Measurements from ENCODE around the gene RAB34.
A peak's percentile ranks its signal among the peaks of the same experiment; 100 is the strongest.

RAB34 gene

DNA sequence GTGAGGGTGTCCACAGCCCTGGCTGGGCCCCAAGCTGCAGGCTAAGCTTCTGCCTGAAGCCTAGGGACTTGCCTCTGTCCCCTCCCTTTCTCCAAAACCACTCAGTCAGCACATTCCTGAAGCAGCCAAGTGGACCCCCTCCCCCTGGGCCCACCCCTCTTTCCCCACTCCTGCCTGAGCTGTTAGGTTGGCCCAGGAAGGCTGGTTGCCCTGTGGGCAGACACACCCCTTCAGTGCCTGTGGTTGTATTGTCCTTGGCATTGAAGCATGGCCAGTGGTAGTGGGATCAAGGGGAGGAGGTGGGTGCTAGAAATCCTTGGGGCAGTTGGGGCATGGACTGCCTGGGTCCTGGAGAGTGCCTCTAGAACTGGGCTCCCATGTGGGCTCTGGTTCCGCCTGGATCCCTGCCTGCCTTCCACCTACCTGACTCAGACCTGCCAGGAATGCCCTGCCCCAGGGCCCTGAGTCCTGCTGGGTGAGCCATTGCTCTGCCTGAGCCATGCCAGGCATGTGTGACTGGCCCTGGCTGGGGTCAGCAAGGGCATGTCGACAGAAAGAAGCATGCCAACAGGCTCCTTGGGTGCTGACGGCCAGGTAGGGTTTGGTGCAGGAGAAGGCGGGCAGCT, 28.2 kb upstream of the RAB34 start:
- H3K36me3 ChIP-seq (ENCODE audit: control insufficient read depth in 2 of 2, insufficient read depth in 2 of 2, low read length in 2 of 2): peaks cover 25 to 33% of the 10 kb centered on the region in 2 donors
- peaks cover 57 to 70% of the 10 kb centered on the region in 2 donors for H3K4me1 ChIP-seq (ENCODE audit: control insufficient read depth in 2 of 2, insufficient read depth in 2 of 2, low read length in 2 of 2)

DNA sequence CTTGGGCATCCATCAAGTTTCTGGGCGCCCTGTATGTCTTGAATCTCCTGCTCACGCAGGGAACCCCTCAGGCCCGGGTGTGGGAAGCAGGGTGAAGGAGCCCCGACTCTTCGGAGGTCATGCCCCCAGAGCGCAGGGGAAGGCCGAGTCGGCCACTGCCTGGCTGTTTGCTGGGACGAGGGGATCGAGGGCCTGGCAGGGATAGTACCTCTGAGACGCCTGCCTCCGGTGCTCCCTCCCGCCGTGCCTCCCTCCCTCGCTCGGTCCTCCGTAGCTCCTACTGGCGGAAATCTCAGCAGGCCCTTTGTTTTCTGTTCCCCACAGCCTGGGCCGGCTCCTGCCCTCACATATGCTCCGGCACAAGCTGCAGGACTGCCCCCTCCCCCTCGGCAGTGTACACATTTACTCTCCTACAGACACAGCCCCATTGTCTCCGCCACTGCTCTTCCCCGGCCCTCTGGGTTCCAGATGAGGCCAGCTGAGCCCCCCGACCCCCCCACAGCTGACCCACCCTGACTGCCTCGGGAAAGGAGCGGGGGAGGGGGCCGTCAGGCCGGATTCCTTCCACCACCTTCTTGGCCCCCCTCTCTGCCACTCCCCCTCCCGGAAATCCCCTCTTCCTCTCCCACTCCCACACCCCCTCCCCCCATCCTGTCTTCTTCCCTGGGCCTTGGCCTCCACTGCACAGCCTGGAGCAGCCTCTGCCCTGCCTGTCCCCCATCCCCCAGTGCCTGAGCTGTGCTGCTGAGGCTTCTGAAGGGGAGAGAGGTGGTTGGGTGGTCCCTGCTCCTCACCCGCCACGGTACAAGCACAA, 27.5 kb upstream of the RAB34 start:
- Histone ChIP-seq H3K36me3 (ENCODE audit: control insufficient read depth in 2 of 2, insufficient read depth in 2 of 2, low read length in 2 of 2) (peaks cover 21 to 26% of the 10 kb centered on the region in 2 donors), H3K9me3 (ENCODE audit: control insufficient read depth in 2 of 2, low read length in 2 of 2) (no peaks in the 10 kb centered on the region), H3K27ac (ENCODE audit: low read depth in 2 of 2, low read length in 2 of 2) (peak overlapping the region; percentile 97 to 98), H3K4me1 (ENCODE audit: control insufficient read depth in 2 of 2, insufficient read depth in 2 of 2, low read length in 2 of 2) (peaks cover 61 to 69% of the 10 kb centered on the region in 2 donors), H3K27me3 (ENCODE audit: control insufficient read depth in 2 of 2, insufficient read depth in 2 of 2, low read length in 2 of 2) (no peaks in the 10 kb centered on the region), H3K4me3 (ENCODE audit: low read length in 2 of 2) (peak overlapping the region; percentile 76 to 83), H3K9ac (ENCODE audit: low read depth in 1 of 2, low read length in 2 of 2) (peak overlapping the region; percentile 83 to 94)

More for the DNA sequence above, 28.2 kb upstream of the RAB34 start:
- H3K9ac ChIP-seq (ENCODE audit: low read depth in 1 of 2, low read length in 2 of 2): peak overlapping the region; percentile 83 to 94
- peak overlapping the region; percentile 76 to 83 for H3K4me3 ChIP-seq (ENCODE audit: low read length in 2 of 2)
- no peaks in the 10 kb centered on the region for H3K9me3 ChIP-seq (ENCODE audit: control insufficient read depth in 2 of 2, low read length in 2 of 2)
- H3K27me3 ChIP-seq (ENCODE audit: control insufficient read depth in 2 of 2, insufficient read depth in 2 of 2, low read length in 2 of 2): no peaks in the 10 kb centered on the region
- H3K27ac ChIP-seq (ENCODE audit: low read depth in 2 of 2, low read length in 2 of 2): peak overlapping the region; percentile 97 to 98

- H3K27ac ChIP-seq (ENCODE audit: low read depth in 2 of 2, low read length in 2 of 2): peak overlapping the region; percentile 97 to 98
- H3K9me3 ChIP-seq (ENCODE audit: control insufficient read depth in 2 of 2, low read length in 2 of 2): no peaks in the 10 kb centered on the region
- peak overlapping the region; percentile 83 to 94 for H3K9ac ChIP-seq (ENCODE audit: low read depth in 1 of 2, low read length in 2 of 2)
- H3K36me3 ChIP-seq (ENCODE audit: control insufficient read depth in 2 of 2, insufficient read depth in 2 of 2, low read length in 2 of 2): peaks cover 20 to 22% of the 10 kb centered on the region in 2 donors
- peaks cover 60 to 68% of the 10 kb centered on the region in 2 donors for H3K4me1 ChIP-seq (ENCODE audit: control insufficient read depth in 2 of 2, insufficient read depth in 2 of 2, low read length in 2 of 2)
- H3K4me3 ChIP-seq (ENCODE audit: low read length in 2 of 2): peak overlapping the region; percentile 76 to 83
- H3K27me3 ChIP-seq (ENCODE audit: control insufficient read depth in 2 of 2, insufficient read depth in 2 of 2, low read length in 2 of 2): no peaks in the 10 kb centered on the region
These were observed 26.7 kb upstream of the RAB34 start for GRCh38 chr17:28744104-28744971.

DNA sequence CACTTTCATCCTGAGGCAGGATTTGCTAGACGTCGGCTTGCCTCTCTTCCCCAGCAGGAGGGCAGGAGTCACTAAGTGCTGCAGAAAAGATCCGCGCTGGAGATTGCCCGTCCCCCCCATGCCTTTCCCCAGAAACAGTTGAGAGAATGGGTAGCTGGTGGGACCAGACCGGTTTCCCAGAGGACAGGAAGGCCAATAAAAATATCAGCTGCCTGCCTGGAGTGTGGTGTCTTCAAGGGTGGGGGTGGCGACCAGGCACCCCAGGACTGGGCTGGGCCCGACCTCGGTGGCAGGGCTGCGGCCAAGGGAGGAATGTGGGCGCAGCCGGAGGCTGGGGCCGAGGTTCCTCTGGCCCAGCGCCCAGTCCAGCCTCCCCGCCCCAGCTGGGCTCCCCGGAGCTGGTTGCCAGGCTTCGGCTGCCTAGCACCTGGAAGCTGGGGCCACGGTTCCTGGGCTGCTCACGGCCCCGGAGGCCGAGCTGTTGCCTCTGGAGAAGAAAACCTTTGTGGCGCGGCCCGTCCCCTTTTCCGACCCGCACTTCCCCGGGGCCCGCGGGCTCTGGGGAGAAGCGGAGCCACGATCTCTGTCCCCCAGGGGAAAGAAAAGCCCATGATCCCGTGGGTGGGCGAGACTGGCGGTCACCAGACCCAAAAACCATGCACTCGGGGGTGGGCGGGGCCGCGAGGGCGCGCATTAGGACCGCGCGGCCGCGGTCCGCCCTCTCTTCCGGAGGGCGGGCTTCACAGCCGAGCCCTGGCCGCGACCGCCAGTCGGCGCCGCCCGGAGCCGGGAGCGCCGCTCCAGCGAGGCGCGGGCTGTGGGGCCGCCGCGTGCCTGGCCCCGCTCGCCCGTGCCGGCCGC, 25.8 kb upstream of the RAB34 start, which contains the start of gene TRAF4:
Gene TRAF4, plus strand, starts transcription at position 769 of the 861 bp plus-strand sequence. CDS start 102 bp downstream, outside the sequence.
- Histone ChIP-seq H3K27me3 (ENCODE audit: control insufficient read depth in 2 of 2, insufficient read depth in 2 of 2, low read length in 2 of 2) (no peaks in the 10 kb centered on the region), H3K9ac (ENCODE audit: low read depth in 1 of 2, low read length in 2 of 2) (peak within 1 kb of the TSS; percentile 83 to 94), H3K4me3 (ENCODE audit: low read length in 2 of 2) (peak within 1 kb of the TSS; percentile 76 to 83), H3K27ac (ENCODE audit: low read depth in 2 of 2, low read length in 2 of 2) (peak within 1 kb of the TSS; percentile 97 to 98), H3K4me1 (ENCODE audit: control insufficient read depth in 2 of 2, insufficient read depth in 2 of 2, low read length in 2 of 2) (peaks cover 62% of the 10 kb centered on the region in 2 donors), H3K9me3 (ENCODE audit: control insufficient read depth in 2 of 2, low read length in 2 of 2) (no peaks in the 10 kb centered on the region), H3K36me3 (ENCODE audit: control insufficient read depth in 2 of 2, insufficient read depth in 2 of 2, low read length in 2 of 2) (peaks cover 11 to 14% of the 10 kb centered on the region in 2 donors)

DNA sequence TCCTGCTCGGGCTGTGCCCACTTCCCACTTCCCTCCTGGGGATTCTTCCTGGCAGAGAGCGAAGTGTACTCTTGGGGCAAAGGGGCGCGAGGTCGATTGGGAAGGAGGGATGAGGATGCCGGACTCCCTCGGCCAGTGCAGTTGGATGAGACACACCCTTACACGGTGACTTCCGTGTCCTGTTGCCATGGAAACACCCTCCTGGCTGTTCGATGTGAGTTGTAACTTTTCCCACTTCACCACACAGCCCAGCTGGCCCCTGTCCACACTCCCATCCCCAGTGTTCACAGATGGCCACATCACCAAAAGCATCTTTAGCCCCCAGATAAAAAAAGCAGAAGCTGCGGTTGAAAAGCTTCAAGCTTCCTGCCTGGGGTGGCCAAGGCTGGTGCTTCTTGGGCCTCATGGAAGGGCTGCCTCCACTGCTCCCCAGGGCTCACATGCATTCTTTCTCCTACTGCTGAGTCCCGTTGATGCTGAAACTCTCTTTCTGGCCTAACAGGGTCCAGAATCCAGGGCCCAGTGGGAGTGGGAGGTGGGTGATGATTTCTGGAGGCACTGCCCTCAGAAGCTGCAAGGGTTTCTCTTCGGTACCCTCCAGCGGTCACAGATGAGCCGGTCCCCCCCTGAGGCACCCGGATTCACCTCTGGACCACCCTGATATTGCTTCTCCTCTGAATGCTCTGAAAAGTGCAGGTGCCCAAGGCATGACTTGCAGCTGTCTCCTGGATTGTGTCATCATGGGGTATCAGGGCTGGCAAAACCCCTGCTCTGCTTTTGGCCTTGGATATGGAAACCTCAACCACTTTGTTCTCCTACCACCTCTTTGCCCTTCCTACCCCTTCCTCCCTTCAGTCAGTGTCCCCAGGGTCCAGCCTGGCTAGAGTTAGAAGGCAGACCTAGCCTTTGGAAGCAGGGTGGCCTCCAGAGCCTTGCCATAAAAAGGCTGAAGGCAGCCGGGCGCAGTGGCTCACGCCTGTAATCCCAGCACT, 24.0 kb upstream of the RAB34 start:
- Histone ChIP-seq H3K9ac (ENCODE audit: low read depth in 1 of 2, low read length in 2 of 2) (peak overlapping the region; percentile 9 to 47), H3K4me1 (ENCODE audit: control insufficient read depth in 2 of 2, insufficient read depth in 2 of 2, low read length in 2 of 2) (peaks cover 49% of the 10 kb centered on the region in 2 donors), H3K27ac (ENCODE audit: low read depth in 2 of 2, low read length in 2 of 2) (peak overlapping the region in 1 of 2 donors; percentile 32)

DNA sequence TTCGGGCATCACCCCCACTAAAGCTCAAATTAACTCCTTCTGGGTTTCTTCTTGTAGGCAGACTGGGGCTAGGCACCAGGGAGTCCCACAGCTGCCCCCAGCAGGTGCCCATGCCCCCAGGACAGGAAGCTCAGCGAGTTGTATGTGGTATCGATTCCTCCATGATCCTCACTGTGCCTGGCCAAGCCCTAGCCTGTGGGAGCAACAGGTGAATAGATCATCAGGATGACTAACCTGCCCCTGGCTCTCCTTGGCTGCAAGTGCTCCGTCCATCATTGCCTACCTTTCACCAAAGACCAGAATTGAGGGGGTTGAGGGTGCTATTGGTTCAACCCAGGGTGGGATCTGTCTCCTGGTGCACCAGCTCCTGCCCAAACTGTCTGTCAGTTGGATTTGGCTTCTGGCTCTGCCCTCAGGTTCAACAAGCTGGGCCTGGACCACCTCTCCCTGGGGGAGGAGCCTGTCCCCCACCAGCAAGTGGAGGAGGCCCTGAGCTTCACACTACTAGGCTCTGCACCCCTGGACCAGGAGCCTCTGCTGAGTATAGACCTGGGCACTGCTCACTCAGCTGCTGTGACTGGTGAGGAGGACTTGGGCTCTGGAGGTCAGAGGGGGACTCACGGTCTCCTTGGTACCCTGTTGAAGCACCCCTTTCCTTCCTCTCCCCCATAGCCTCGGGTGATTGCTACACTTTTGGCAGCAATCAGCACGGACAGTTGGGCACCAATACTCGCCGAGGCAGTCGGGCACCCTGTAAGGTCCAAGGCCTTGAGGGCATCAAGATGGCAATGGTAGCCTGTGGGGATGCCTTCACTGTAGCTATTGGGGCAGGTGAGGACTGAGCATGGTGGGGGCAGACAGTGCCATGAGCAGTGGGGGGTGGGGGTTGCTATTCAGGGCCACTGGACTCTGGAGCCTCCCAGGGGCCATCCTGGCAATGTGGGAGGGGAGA, 23.0 kb upstream of the RAB34 start:
- Histone ChIP-seq H3K27ac (ENCODE audit: low read depth in 2 of 2, low read length in 2 of 2) (peak overlapping the region in 1 of 2 donors; percentile 23), H3K9ac (ENCODE audit: low read depth in 1 of 2, low read length in 2 of 2) (no peak overlapping the region), H3K9me3 (ENCODE audit: control insufficient read depth in 2 of 2, low read length in 2 of 2) (no peaks in the 10 kb centered on the region), H3K4me3 (ENCODE audit: low read length in 2 of 2) (no peak overlapping the region), H3K4me1 (ENCODE audit: control insufficient read depth in 2 of 2, insufficient read depth in 2 of 2, low read length in 2 of 2) (peaks cover 39% of the 10 kb centered on the region in 2 donors), H3K36me3 (ENCODE audit: control insufficient read depth in 2 of 2, insufficient read depth in 2 of 2, low read length in 2 of 2) (no peaks in the 10 kb centered on the region), H3K27me3 (ENCODE audit: control insufficient read depth in 2 of 2, insufficient read depth in 2 of 2, low read length in 2 of 2) (no peaks in the 10 kb centered on the region)

More for the DNA sequence above, 24.0 kb upstream of the RAB34 start:
- H3K27me3 ChIP-seq (ENCODE audit: control insufficient read depth in 2 of 2, insufficient read depth in 2 of 2, low read length in 2 of 2): no peaks in the 10 kb centered on the region
- H3K9me3 ChIP-seq (ENCODE audit: control insufficient read depth in 2 of 2, low read length in 2 of 2): no peaks in the 10 kb centered on the region
- H3K4me3 ChIP-seq (ENCODE audit: low read length in 2 of 2): no peak overlapping the region
- H3K36me3 ChIP-seq (ENCODE audit: control insufficient read depth in 2 of 2, insufficient read depth in 2 of 2, low read length in 2 of 2): no peaks in the 10 kb centered on the region

GRCh38 chr17:28738680-28739384, 21.2 kb upstream of the RAB34 start:
- peaks cover 29 to 37% of the 10 kb centered on the region in 2 donors for H3K4me1 ChIP-seq (ENCODE audit: control insufficient read depth in 2 of 2, insufficient read depth in 2 of 2, low read length in 2 of 2)

More at GRCh38 chr17:28738680-28739384, 21.2 kb upstream of the RAB34 start:
- Histone ChIP-seq H3K9ac (ENCODE audit: low read depth in 1 of 2, low read length in 2 of 2) (no peak overlapping the region), H3K27me3 (ENCODE audit: control insufficient read depth in 2 of 2, insufficient read depth in 2 of 2, low read length in 2 of 2) (no peaks in the 10 kb centered on the region), H3K27ac (ENCODE audit: low read depth in 2 of 2, low read length in 2 of 2) (peak overlapping the region in 1 of 2 donors; percentile 23), H3K9me3 (ENCODE audit: control insufficient read depth in 2 of 2, low read length in 2 of 2) (no peaks in the 10 kb centered on the region), H3K4me3 (ENCODE audit: low read length in 2 of 2) (no peak overlapping the region), H3K36me3 (ENCODE audit: control insufficient read depth in 2 of 2, insufficient read depth in 2 of 2, low read length in 2 of 2) (no peaks in the 10 kb centered on the region)

All from mucosa of rectum (tissue), 2 donors.